ENCODE results near the gene FTO. TPM values are rescaled to one million over a fixed set of nuclear protein-coding genes. Genes with fewer than 3 reads are reported as not detected.
A peak's percentile ranks its signal among the peaks of the same experiment; 100 is the strongest.

FTO gene
- total RNA-seq, 1 experiment from 2014 or later: 78.3 TPM

DNA sequence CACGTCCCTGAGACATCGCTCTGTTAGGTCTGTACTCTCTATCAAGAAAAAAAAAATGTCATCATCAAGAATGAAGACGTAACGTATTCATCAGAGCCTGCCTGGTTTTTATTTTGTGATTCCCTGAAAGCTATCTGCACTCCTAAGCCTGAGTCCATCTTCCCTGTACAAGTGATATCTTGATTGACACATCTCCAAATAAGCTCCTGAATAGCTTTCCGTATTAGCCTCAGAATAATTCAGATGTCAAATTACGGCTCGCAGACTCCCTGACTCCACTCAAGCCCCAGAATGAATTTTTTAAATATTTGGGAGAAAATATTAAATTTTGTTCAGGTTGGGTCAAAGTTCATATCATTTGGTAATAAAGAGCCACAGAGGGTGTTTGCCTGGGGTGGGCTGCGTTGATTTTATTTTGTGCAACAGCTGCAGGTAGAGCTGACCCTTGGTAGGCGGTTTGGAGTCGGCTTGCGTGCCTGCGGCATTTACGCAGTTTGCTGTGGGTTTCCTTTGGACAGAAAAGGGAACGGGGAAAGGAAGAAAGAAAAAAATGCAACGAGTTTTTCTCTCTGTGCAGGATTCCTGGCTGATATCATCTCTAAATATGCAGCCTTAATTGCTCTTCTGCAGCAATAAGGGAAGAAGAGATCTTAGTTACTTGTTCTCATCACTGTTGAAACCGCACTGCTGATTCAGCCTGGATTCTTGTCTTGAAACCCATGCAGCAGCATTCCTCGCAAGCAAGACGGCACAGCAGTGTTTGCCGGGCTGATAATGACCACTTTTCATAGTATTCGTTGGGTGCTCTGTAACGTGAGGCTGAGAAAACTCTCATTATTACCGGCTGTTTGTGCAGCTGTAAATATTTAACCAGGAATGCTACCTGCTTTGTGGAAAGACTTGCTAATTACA lies 467.9 kb downstream of the FTO start:
- peak overlapping the region; percentile 54 for H3K4me3 Mint-ChIP-seq (ENCODE audit: unreplicated experiment)
- BruUV-seq (replicated peaks): no TSS peak
- no peaks in the 10 kb centered on the region for H3K36me3 Mint-ChIP-seq (ENCODE audit: insufficient read depth, unreplicated experiment)
- ChIA-PET POLR2A (no interaction called here), CTCF (no interaction called here)
- no peaks in the 10 kb centered on the region for H3K27me3 ChIP-seq (replicated peaks; ENCODE audit: control insufficient read depth, insufficient read depth, low read length)
- peaks cover 40% of the 10 kb centered on the region for H3K4me1 Mint-ChIP-seq (ENCODE audit: low read depth, unreplicated experiment)
- no peaks in the 10 kb centered on the region for H3K27me3 Mint-ChIP-seq (ENCODE audit: insufficient read depth, unreplicated experiment)
- no peaks in the 10 kb centered on the region for H3K36me3 ChIP-seq (ENCODE audit: control insufficient read depth, insufficient read depth, low read length)
- TF ChIP-seq, protein P1, sequence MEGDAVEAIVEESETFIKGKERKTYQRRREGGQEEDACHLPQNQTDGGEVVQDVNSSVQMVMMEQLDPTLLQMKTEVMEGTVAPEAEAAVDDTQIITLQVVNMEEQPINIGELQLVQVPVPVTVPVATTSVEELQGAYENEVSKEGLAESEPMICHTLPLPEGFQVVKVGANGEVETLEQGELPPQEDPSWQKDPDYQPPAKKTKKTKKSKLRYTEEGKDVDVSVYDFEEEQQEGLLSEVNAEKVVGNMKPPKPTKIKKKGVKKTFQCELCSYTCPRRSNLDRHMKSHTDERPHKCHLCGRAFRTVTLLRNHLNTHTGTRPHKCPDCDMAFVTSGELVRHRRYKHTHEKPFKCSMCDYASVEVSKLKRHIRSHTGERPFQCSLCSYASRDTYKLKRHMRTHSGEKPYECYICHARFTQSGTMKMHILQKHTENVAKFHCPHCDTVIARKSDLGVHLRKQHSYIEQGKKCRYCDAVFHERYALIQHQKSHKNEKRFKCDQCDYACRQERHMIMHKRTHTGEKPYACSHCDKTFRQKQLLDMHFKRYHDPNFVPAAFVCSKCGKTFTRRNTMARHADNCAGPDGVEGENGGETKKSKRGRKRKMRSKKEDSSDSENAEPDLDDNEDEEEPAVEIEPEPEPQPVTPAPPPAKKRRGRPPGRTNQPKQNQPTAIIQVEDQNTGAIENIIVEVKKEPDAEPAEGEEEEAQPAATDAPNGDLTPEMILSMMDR (IDR thresholded peaks at IDR 0.05; ENCODE audit: insufficient read depth in 1 of 2, low read depth in 1 of 2, low read length in 1 of 2, severe bottlenecking in 1 of 2, unreplicated experiment in 1 of 2): no peak
- no peak overlapping the region for H3K27ac Mint-ChIP-seq (ENCODE audit: unreplicated experiment)
- DNase-seq: peak; percentile 69 to 76
- H3K9me3 ChIP-seq: no peaks in the 10 kb centered on the region
- peaks cover 48% of the 10 kb centered on the region for H3K4me1 ChIP-seq
- intact Hi-C loops (cut with micrococcal nuclease; ENCODE audit: unreplicated experiment): loop anchor here (2.0 to 10.0 kb wide), 2 partner anchors 399 to 617 kb away; no protein-coding TSS in a partner anchor
- H3K4me3 ChIP-seq (ENCODE audit: low read depth, low read length): peak overlapping the region; percentile 22
- no peaks in the 10 kb centered on the region for H3K9me3 Mint-ChIP-seq (ENCODE audit: unreplicated experiment)

DNA sequence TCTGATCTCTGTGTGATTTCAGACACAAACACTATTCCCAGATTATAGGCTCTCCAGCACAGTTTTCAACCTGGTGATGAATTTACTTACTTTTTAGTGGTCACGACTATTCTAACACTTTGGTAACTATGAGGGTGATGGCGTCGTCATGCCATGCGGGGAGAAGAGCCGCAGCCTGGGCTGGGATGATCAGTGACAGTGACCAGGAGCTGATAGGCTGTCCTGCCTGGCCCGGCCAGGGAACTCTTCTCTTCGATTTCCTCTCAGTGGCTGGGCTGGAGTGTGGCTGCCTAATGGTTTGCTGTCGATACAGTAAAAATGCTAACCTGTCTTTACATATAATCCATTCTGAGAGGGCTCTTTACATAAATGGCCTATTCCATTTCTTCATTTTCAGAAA lies 469.5 kb downstream of the FTO start:
- H3K4me3 Mint-ChIP-seq (ENCODE audit: unreplicated experiment): no peak overlapping the region
- Histone ChIP-seq H3K4me3 (ENCODE audit: low read depth, low read length) (no peak overlapping the region), H3K27me3 (replicated peaks; ENCODE audit: control insufficient read depth, insufficient read depth, low read length) (no peaks in the 10 kb centered on the region), H3K4me1 (peaks cover 59% of the 10 kb centered on the region), H3K36me3 (ENCODE audit: control insufficient read depth, insufficient read depth, low read length) (no peaks in the 10 kb centered on the region), H3K9me3 (no peaks in the 10 kb centered on the region)
- POLR2A ChIA-PET: no interaction called here
- no peaks in the 10 kb centered on the region for H3K27me3 Mint-ChIP-seq (ENCODE audit: insufficient read depth, unreplicated experiment)
- no peak overlapping the region for H3K27ac Mint-ChIP-seq (ENCODE audit: unreplicated experiment)
- intact Hi-C loops (cut with micrococcal nuclease; ENCODE audit: unreplicated experiment): loop anchor here (2.0 to 10.0 kb wide), 2 partner anchors 401 to 619 kb away; no protein-coding TSS in a partner anchor
- H3K36me3 Mint-ChIP-seq (ENCODE audit: insufficient read depth, unreplicated experiment): no peaks in the 10 kb centered on the region
- no peak for DNase-seq
- H3K9me3 Mint-ChIP-seq (ENCODE audit: unreplicated experiment): no peaks in the 10 kb centered on the region
- TF ChIP-seq, protein P1 (IDR thresholded peaks at IDR 0.05; ENCODE audit: insufficient read depth in 1 of 2, low read depth in 1 of 2, low read length in 1 of 2, severe bottlenecking in 1 of 2, unreplicated experiment in 1 of 2): no peak
- CTCF ChIA-PET: no interaction called here
- peaks cover 56% of the 10 kb centered on the region for H3K4me1 Mint-ChIP-seq (ENCODE audit: low read depth, unreplicated experiment)
- no TSS peak for BruUV-seq (replicated peaks)

DNA sequence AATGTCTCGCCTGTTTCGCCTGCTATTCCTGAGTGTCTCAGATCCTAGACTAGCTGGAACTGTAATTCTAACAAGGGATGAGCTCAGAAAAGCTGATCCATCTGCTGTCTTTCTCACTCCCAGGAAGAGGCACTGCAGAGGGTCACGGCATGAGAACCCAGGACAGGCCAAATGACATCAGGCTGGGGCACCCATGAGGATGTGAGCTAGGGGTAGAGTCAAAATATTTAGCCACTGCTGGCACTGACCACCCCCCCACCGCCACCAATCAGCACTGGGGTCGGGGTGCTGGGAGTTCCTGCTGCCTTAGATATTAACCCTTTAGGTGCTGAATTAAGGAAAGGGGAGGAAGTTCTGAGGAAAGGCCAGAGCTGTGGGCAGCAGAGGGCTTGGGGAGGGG lies 470.2 kb downstream of the FTO start:
- DNase-seq: no peak
- Mint-ChIP-seq H3K4me3 (ENCODE audit: unreplicated experiment) (no peak overlapping the region), H3K27me3 (ENCODE audit: insufficient read depth, unreplicated experiment) (no peaks in the 10 kb centered on the region), H3K4me1 (ENCODE audit: low read depth, unreplicated experiment) (peaks cover 61% of the 10 kb centered on the region), H3K9me3 (ENCODE audit: unreplicated experiment) (no peaks in the 10 kb centered on the region), H3K36me3 (ENCODE audit: insufficient read depth, unreplicated experiment) (no peaks in the 10 kb centered on the region), H3K27ac (ENCODE audit: unreplicated experiment) (peak overlapping the region; percentile 43)
- BruUV-seq (replicated peaks): no TSS peak
- TF ChIP-seq, protein P1 (IDR thresholded peaks at IDR 0.05; ENCODE audit: insufficient read depth in 1 of 2, low read depth in 1 of 2, low read length in 1 of 2, severe bottlenecking in 1 of 2, unreplicated experiment in 1 of 2): no peak
- intact Hi-C loops (cut with micrococcal nuclease; ENCODE audit: unreplicated experiment): loop anchor here (10.0 kb wide), 1 partner anchor 619 kb away; no protein-coding TSS in a partner anchor
- Histone ChIP-seq H3K27me3 (replicated peaks; ENCODE audit: control insufficient read depth, insufficient read depth, low read length) (no peaks in the 10 kb centered on the region), H3K9me3 (no peaks in the 10 kb centered on the region), H3K36me3 (ENCODE audit: control insufficient read depth, insufficient read depth, low read length) (no peaks in the 10 kb centered on the region), H3K4me1 (peaks cover 63% of the 10 kb centered on the region), H3K4me3 (ENCODE audit: low read depth, low read length) (no peak overlapping the region)
- POLR2A ChIA-PET: no interaction called here
- CTCF ChIA-PET: no interaction called here
